GM11168 (cell line): ENCODE results near the gene PTPRT.

ENCODE experiments used
- in situ Hi-C: fragments of 300-500 bp; cut with MboI; formaldehyde crosslinking; loops from one replicate; pipeline ENCODE4 v1.12.0; 2022; ENCODE audit warnings: low sequenced_read_pairs; ENCODE audit not compliant: unreplicated experiment

The PTPRT gene

GRCh38 chr20:42063141-42063540, 1126.6 kb downstream of the PTPRT start:
- in situ Hi-C loops, result no loop called here

GRCh38 chr20:42053350-42053749, 1136.4 kb downstream of the PTPRT start:
- in situ Hi-C loops, result no loop called here

- in situ Hi-C loops, result no loop called here
Measured at GRCh38 chr20:42051921-42052320, 1137.8 kb downstream of the PTPRT start.

GRCh38 chr20:42046371-42047085, 1143.2 kb downstream of the PTPRT start:
- in situ Hi-C loops, result no loop called here

- in situ Hi-C loops, result no loop called here
Measured at GRCh38 chr20:42043921-42044320, 1145.8 kb downstream of the PTPRT start.

- in situ Hi-C loops, result no loop called here
Measured at GRCh38 chr20:42041000-42041565, 1148.6 kb downstream of the PTPRT start.

- in situ Hi-C loops, result no loop called here
Measured at GRCh38 chr20:42027746-42028268, 1161.9 kb downstream of the PTPRT start.

- in situ Hi-C loops, result no loop called here
Measured at GRCh38 chr20:42026599-42026998, 1163.1 kb downstream of the PTPRT start.

- in situ Hi-C loops, result no loop called here
Measured at GRCh38 chr20:42024653-42025052, 1165.1 kb downstream of the PTPRT start.
